SKM-1 treated with dmso at 0.1 percent for 144 hours (cell line): ENCODE measurements around the gene ZNF469.

Experiments used
- DNase-seq: peaks from one replicate; lab custom pipeline; 2025; ENCODE audit not compliant: unreplicated experiment; lab: John Stamatoyannopoulos, UW

The ZNF469 gene

GRCh38 chr16:88423448-88423850, 40.7 kb downstream of the ZNF469 start:
- DNase-seq, result no peak

DNA sequence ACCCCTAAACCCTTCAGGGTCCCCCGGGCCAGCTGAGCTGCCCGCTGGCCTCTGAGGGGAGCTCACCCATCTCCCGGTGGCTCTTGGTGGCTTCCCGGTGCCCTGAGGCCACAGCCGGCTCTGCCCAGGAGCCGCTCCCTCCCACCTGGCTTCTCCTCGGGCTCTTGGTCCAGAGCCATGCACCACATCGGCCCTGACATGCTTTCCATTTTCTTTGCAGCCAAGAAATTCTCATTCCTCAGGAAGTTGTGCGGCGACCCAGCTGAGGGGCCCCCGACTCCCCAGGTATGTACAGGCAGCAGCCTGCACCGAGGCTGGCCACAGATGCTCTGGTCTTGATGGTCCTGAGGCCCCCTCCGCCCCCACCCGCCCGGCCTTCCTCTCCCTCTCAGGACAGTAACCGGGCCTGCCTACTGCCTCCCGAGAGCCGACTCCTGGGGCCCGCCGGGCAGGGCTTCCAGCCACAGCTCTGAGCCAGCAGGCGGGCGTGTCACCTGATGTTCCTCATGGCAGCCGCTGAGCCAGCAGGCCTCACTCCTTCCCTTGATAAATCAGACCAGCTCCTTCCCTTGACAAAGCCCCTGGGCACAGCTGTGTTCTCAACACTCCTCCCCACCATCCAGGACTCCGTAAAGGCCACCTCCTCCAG, 42.0 kb downstream of the ZNF469 start:
- DNase-seq, result no peak

GRCh38 chr16:88426018-88426417, 43.3 kb downstream of the ZNF469 start:
- DNase-seq, result no peak

DNA sequence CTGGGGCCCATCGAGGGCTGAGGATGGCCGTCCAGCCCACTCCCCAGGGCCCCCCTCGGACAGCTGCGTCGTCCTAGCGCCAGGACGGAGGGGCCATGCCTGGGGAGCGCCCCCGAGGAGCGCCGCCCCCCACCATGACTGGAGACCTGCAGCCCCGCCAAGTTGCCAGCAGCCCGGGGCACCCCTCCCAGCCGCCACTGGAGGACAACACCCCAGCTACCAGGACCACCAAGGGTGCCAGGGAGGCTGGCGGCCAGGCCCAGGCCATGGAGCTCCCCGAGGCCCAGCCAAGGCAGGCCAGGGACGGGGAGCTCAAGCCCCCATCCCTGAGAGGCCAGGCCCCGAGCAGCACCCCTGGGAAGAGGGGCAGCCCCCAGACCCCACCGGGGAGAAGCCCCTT, 44.6 kb downstream of the ZNF469 start:
- no peak for DNase-seq

DNA sequence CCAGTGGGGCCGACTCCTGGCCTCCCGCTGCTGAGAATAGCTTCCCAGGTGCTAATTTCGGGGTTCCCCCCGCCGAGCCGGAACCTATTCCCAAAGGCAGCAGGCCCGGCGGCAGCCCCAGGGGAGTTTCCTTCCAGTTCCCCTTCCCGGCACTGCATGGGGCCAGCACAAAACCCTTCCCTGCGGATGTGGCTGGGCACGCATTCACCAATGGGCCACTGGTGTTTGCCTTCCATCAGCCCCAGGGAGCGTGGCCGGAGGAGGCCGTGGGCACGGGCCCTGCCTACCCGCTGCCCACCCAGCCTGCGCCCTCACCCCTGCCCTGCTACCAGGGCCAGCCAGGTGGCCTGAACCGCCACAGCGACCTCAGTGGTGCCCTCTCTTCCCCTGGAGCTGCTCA, 45.4 kb downstream of the ZNF469 start:
- DNase-seq, result no peak

GRCh38 chr16:88428616-88429386, 46.0 kb downstream of the ZNF469 start:
- no peak for DNase-seq

DNA sequence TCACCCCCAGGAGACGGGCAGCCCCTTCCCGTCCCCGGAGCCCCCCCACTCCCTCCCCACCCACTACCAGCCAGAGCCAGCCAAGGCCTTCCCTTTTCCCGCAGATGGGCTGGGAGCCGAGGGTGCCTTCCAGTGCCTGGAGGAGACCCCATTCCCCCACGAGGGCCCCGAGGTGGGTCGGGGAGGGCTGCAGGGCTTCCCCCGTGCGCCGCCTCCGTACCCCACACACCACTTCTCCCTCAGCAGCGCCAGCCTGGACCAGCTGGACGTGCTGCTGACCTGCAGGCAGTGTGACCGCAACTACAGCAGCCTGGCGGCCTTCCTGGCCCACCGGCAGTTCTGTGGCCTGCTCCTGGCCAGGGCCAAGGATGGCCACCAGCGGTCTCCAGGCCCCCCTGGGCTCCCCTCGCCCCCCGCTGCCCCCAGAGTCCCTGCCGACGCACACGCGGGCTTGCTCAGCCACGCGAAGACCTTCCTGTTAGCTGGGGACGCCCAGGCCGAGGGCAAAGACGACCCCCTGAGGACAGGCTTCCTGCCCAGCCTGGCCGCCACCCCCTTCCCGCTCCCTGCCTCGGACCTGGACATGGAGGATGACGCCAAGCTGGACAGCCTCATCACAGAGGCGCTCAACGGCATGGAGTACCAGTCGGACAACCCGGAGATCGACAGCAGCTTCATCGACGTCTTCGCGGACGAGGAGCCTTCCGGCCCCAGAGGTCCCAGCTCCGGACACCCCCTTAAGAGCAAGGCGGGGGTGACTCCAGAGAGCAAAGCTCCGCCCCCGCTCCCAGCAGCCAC, 46.8 kb downstream of the ZNF469 start:
- DNase-seq, result no peak

GRCh38 chr16:88430185-88430523, 47.4 kb downstream of the ZNF469 start:
- no peak for DNase-seq

- peak; percentile 58 for DNase-seq
These were observed 48.0 kb downstream of the ZNF469 start for GRCh38 chr16:88430524-88431446.

- no peak for DNase-seq
These were observed 48.9 kb downstream of the ZNF469 start for GRCh38 chr16:88431651-88432050.

- no peak for DNase-seq
These were observed 49.4 kb downstream of the ZNF469 start for GRCh38 chr16:88432174-88432573.
